ENCODE data around the gene GDPD3.

The GDPD3 gene

DNA sequence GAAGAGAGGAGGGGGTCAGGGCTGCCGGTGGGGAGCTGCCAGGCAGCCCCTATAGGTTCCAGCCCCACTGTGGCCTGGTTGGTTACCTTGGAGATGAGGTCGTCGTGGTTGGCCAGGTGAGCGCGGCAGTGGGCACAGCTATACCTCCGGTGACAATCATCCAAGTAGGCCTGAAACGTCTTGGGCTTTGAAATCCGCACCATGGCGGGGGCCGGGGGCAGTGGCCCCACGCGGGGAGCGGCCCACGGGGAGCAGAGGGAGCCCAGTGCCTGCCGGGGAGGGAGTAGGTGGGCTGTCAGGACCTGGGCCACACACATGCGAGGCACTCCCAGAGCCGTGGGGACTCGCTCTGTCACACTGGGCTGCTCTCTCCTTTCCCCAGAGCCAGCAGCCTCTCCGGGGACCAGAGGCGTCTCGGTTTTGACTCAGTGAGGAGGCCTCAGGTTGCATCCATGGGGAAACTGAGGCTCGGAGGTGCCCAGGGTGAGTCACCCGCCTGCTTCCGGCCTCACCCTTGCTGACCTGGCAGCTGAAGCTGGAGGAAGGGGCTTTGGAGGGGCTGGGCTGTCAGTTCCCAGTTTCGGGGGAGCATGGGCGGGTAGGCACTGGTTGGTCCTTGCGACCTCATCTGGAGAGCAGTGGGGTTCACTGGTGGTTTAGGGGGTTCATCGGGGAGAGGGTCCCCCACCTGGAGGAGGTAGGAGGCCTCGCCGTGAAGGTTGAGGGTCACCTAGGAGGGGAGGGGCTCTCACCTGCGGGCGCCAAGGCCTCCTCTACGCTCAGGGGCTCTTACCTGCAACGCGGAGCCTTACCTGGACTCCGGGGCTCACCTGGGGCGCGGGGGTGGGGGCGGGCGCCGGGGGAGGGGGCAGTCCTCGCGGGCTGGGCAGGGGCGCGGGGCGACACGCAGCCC lies 17.9 kb downstream of the GDPD3 start:
- Mint-ChIP-seq H3K36me3 (peaks cover 51% of the 10 kb centered on the region), H3K4me1 (peaks cover 49% of the 10 kb centered on the region), H3K9me3 (peaks cover 28% of the 10 kb centered on the region), H3K4me3 (peak overlapping the region; percentile 89), H3K27ac (peak overlapping the region; percentile 93), H3K27me3 (no peaks in the 10 kb centered on the region)
- CTCF ChIA-PET, result interaction anchor here (2.3 to 5.2 kb wide), 2 partner anchors 16 to 47 kb away, joined by 6 to 54 read pairs; partner anchors contain the start of gene PPP4C
- peak; percentile 43 for DNase-seq

DNA sequence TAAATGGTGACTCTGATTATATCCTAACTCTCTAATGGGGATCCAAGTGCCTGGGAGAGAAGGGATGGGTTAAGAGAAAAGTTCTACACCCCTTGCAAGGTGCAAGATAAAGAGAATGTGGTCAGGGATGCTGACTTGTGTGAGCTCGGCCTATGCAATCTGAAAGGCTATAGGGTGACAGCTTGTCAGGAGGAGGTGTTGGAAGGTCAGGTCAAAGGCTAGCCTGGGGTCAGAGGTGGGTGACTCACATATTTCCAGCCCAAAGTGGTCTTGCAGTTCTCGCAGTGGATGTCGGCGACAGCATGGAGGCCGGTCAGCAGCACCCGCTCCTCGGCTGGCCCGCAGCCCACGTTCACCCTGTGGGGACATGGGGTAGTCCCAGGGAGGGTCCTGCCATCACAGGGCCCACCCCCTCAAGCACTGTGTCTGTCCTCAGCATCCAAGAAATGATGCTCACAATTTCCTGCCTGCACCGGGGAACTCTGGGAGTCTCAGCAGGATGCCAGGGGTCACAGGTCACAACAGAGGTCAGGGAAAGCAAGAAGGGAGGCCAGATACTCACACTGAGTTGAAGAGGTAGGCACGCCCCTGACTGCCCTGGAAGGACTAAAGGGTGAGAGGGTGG lies 18.7 kb downstream of the GDPD3 start:
- H3K4me3 Mint-ChIP-seq, result peak overlapping the region; percentile 89
- DNase-seq, result no peak
- H3K9me3 Mint-ChIP-seq, result peaks cover 28% of the 10 kb centered on the region
- H3K27me3 Mint-ChIP-seq, result no peaks in the 10 kb centered on the region
- H3K4me1 Mint-ChIP-seq, result peaks cover 57% of the 10 kb centered on the region
- peak overlapping the region; percentile 93 for H3K27ac Mint-ChIP-seq
- H3K36me3 Mint-ChIP-seq, result peaks cover 51% of the 10 kb centered on the region
- CTCF ChIA-PET, result interaction anchor here (2.3 to 5.2 kb wide), 2 partner anchors 15 to 48 kb away, joined by 6 to 54 read pairs; partner anchors contain the start of gene PPP4C

DNA sequence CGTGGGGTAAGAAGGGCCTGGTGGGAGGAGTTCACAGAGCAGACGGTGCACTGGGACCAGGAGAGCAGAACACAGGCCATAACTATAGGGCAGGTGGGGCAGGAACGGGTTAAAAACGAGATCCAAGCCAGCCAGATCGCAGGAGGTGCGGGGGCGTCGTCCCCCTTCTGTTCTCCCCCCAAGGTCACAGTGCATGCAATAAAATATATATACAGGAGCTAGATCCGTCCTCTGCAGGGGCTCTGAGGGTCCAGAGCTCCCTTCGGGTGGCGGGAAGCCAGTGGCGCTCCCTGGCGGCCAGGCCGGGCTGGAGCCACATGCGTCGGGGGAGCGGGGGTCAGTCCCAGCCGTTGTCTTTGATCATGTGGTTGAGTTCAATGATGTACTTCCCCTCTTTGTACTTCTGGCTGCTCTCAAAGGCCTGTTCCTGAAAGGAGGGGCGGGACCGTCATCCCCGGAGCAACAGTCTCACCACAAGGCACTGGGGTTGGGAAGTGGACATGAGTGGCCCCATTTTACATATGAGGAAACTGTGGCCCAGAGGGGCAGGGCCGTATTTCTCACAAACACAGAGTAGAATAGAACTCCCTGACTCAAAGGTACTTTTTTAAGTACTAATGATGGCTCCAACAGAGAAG lies 20.8 kb downstream of the GDPD3 start:
- Mint-ChIP-seq H3K27me3 (no peaks in the 10 kb centered on the region), H3K27ac (peak overlapping the region; percentile 94), H3K4me1 (peaks cover 69% of the 10 kb centered on the region), H3K36me3 (peaks cover 40% of the 10 kb centered on the region), H3K9me3 (peaks cover 11% of the 10 kb centered on the region), H3K4me3 (peak overlapping the region; percentile 80)
- CTCF ChIA-PET, result interaction anchor here (0.7 to 5.2 kb wide), 24 partner anchors 10 to 558 kb away, joined by 3 to 54 read pairs (median 5); partner anchors contain the start of genes ALDOA, CORO1A, DCTPP1 and GDPD3
- peak; percentile 74 for DNase-seq

DNA sequence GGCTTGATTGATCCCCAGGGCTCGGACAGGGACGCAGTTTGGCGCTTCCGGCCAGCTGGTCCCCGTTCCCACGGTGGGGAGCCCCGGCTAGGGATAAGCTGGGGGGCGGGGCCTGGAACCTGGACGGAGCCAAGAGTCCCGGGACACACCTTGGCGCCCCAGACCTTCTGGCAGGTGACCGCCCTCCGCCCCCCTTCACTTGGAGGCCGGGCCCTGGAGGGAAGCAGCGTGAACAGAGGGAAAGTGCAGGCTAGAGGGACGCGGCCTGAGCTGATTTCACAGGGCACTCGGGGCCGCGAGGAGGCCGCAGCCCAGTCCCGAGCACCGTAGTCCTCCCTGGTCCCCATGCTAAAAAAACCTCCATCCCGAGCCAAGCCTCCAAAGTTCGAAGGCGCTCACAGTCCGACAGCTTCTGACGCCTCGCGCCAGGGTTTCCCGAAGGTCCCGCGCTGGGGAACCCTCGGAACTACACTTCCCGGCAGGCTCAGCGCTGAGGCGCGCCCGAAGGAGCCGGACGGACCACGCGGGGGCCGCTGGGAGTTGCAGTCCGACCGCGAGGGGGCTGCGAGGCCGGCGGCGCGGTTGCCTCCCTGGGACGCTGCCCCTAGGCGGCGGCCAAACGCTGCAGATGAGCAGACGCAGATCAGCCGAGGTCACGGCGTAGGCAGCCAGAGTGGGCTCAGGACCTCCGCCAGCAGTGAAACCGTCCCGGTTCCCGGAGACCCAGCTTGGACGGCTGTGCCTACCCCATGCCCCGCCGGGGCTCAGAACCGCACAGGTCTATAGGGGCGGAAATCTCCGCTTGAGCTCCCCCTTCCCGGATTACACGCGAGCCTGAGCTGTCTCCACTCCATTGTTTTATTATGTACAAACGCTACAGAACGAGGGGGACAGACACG lies 21.6 kb downstream of the GDPD3 start, which contains the start of gene TBX6:
Gene TBX6 (minus strand): TSS at position 451 of the 899 bp plus-strand sequence. CDS start 731 bp downstream, outside the sequence.
- Mint-ChIP-seq H3K27ac (peak within 1 kb of the TSS; percentile 94), H3K36me3 (peaks cover 40% of the 10 kb centered on the region), H3K4me1 (peaks cover 66% of the 10 kb centered on the region), H3K27me3 (no peaks in the 10 kb centered on the region), H3K9me3 (peaks cover 4% of the 10 kb centered on the region), H3K4me3 (peak within 1 kb of the TSS; percentile 80)
- peak; percentile 95 for DNase-seq
- CTCF ChIA-PET, result interaction anchor here (0.7 to 5.2 kb wide), 26 partner anchors 11 to 559 kb away, joined by 3 to 54 read pairs (median 4); partner anchors contain the start of genes ALDOA, CORO1A, DCTPP1 and GDPD3

DNA sequence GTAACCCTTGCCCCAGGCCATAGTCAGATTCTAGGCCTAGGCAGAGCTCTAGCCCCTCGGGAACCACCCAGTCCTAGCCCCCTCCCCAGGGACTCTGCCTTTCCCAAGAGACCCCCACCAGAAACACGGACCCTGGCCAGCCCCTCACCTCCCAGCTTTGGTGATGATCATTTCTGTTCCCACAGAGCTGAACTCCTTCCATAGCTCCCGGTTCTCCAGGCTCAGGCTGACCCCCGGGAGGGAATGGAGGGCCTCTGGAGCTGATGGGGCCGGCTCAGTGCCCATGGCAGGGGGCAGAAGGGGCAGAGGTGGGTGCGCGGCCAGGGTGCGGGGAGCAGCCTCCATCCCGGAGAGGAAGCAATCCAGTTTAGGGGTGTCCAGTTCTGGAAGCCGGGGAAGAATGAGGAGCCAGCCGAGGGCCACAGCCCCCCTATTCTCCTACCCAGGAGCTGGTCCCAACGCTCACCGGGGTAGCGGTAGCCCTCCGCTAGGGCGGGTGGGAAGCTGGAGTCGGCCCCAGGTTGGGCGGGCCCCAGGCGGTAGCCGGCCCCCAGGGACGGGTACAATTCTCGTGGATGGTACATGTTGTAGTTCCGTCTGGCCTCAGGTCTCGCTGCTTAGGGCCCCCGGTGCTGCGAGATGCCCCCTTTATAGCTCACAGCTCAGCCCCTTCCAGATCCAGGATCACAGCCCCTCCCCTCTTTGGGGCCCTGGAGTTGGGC lies 22.6 kb downstream of the GDPD3 start:
- peaks cover 39% of the 10 kb centered on the region for H3K36me3 Mint-ChIP-seq
- no peaks in the 10 kb centered on the region for H3K9me3 Mint-ChIP-seq
- H3K4me1 Mint-ChIP-seq, result peaks cover 61% of the 10 kb centered on the region
- no peaks in the 10 kb centered on the region for H3K27me3 Mint-ChIP-seq
- peak overlapping the region; percentile 87 for H3K27ac Mint-ChIP-seq
- CTCF ChIA-PET, result interaction anchor here (0.8 to 5.2 kb wide), 15 partner anchors 11 to 321 kb away, joined by 3 to 54 read pairs (median 7); partner anchors contain the start of genes ALDOA and PPP4C
- peak overlapping the region; percentile 56 for H3K4me3 Mint-ChIP-seq
- DNase-seq, result no peak

DNA sequence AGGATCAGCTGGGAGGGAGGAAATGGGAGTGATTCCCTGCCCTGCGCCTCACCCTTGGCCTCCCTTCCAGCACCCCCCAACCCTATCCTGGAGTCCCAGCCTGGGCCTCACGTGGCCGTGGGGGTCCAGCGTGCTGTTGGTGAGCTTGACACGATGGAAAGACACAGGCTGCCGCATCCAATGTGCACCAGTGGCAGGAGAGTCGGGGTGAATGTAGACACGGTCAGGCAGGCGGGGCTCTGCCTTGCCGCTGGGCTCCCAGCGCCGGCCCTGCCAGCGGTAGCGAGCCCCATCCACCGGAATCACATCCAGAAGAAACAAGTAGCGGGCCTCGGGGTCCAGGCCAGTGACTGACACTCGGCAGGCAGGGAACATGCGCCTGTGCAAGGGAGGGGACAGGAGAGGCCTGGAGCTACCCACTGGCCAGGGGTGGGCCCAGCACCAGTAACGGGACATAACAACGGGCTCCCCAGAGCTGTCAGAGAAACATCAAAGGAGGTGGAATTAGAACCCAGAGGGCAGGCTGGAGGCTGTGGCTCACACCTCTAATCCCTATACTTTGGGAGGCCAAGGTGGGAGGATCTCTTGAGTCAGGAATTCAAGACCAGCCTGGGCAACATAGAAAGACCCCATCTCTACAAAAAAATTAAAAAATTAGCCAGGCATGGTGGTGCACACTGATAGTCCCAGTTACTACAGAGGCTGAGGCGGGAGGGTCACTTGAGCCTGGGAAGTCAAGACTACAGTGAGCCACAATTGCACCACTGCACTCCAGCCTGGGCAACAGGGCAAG lies 24.3 kb downstream of the GDPD3 start:
- Mint-ChIP-seq H3K27me3 (no peaks in the 10 kb centered on the region), H3K4me1 (peaks cover 55% of the 10 kb centered on the region), H3K4me3 (no peak overlapping the region), H3K9me3 (no peaks in the 10 kb centered on the region), H3K36me3 (peaks cover 29% of the 10 kb centered on the region), H3K27ac (peak overlapping the region; percentile 87)
- DNase-seq, result no peak
- CTCF ChIA-PET, result interaction anchor here (1.2 to 2.0 kb wide), 3 partner anchors 10 to 323 kb away, joined by 3 to 7 read pairs (median 5); no protein-coding TSS in a partner anchor

DNA sequence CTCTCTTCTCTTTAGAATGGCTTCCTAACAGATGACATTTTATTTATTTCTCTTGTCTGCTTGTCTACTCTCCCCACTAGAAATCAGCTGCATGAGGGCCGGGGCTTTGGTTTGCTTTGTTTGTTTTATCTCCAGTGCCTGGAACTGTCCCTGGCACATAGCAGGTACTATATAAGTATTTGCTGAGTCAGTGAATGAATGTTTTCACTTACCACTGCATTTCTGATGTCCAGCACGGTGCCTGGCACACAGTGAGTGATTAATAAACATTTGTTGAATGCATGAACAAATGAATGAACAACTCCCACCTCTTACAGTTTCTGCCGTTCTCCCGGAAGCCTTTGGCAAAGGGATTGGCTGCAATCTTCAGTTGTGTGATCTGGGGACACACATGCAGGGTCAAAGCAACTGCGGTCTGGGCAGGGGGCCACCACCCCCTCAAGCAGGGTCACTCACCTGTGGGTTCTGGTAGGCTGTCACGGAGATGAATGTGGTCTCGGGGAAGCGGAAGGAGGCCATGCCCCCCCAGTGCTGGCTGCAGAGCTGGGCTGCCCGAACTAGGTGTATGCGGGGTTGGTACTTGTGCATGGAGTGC lies 25.0 kb downstream of the GDPD3 start:
- DNase-seq, result no peak
- no peaks in the 10 kb centered on the region for H3K27me3 Mint-ChIP-seq
- peak overlapping the region; percentile 67 for H3K27ac Mint-ChIP-seq
- H3K36me3 Mint-ChIP-seq, result peaks cover 30% of the 10 kb centered on the region
- H3K4me3 Mint-ChIP-seq, result no peak overlapping the region
- H3K4me1 Mint-ChIP-seq, result peaks cover 53% of the 10 kb centered on the region
- no peaks in the 10 kb centered on the region for H3K9me3 Mint-ChIP-seq
- CTCF ChIA-PET, result interaction anchor here (2.0 kb wide), 1 partner anchor 9 kb away, joined by 5 read pairs; no protein-coding TSS in a partner anchor

DNA sequence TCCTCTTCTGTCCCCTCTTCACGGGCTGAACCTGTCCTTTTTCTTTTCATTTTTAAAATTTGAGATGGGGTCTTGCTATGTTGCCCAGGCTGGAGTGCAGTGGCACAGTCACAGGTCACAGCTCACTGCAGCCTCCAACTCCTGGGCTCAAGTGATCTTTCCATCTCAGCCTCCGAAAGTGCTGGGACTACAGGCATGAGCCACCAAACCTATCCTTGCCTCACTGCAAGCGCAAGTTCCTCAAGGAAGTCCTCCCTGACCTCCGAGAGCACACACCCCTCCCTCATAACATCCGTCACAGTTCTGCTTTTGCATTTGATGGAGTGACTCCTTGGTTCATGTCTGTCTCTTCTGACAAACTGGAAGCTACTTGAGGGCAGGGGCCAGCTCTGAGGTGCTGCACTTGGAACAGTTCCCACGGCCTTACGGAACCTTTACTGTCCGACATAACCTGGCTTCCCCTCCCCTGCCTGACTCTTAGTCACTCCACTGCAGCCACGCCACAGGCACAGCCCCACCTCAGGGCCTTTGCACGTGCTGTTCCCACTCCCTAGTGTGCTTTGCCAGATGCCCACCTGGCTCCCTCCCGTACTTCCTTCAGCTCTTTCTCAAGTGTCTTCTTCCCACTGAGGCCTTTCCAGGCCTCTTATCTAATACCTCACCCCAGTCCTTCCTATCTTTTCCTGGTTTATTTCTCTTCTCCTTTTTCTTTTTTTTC lies 26.0 kb downstream of the GDPD3 start:
- DNase-seq, result no peak
- Mint-ChIP-seq H3K27me3 (no peaks in the 10 kb centered on the region), H3K4me3 (no peak overlapping the region), H3K4me1 (peaks cover 45% of the 10 kb centered on the region), H3K27ac (peak overlapping the region; percentile 60), H3K36me3 (peaks cover 34% of the 10 kb centered on the region), H3K9me3 (no peaks in the 10 kb centered on the region)
- CTCF ChIA-PET, result interaction anchor here (1.0 to 2.0 kb wide), 2 partner anchors 8 to 18 kb away, joined by 3 to 5 read pairs; no protein-coding TSS in a partner anchor

DNA sequence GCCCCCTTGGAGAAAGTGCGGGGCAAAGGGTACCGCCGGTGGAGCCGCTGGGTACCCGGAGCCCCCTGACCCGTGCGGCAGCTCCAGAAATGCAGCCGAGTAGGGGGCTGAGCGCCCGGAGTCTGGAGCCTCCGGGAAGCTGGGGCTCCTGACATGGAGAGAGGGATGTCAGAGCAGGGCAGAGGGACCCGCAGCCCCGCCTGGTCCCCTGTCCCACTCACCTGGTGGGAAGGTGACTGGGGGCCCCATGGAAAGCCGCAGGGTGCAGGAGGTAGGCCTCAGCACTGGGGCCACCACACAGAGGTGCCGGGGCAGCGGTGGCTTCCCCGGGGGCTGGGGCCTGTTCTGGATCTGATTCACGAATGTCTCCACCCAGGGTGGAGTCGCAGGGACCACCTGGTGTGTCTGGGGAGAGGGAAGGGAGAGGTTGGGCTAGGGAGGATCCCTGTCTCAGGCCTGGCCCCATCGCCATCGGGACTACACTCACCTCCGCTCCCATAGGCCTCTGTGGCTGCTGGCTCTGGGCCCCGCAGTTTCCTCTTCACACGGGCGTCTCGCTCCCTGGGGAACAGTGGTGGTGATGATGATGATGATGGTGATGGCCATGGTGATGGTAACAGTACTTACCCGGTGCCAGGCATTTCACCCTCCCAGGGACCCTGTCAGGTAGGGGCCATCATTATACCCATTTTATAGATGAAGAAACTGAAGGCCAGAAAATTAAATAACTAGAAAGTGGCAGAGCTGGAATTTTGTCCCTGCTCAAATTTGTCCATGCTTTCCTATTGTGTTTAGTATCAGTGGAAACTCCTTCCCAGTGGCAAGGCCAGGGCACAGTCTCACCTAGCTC lies 26.8 kb downstream of the GDPD3 start:
- no peaks in the 10 kb centered on the region for H3K9me3 Mint-ChIP-seq
- H3K27me3 Mint-ChIP-seq, result no peaks in the 10 kb centered on the region
- H3K4me3 Mint-ChIP-seq, result no peak overlapping the region
- no peak for DNase-seq
- peaks cover 37% of the 10 kb centered on the region for H3K4me1 Mint-ChIP-seq
- H3K36me3 Mint-ChIP-seq, result peaks cover 40% of the 10 kb centered on the region
- no peak overlapping the region for H3K27ac Mint-ChIP-seq
- CTCF ChIA-PET, result interaction anchor here (1.0 kb wide), 1 partner anchor 17 kb away, joined by 3 read pairs; no protein-coding TSS in a partner anchor

DNA sequence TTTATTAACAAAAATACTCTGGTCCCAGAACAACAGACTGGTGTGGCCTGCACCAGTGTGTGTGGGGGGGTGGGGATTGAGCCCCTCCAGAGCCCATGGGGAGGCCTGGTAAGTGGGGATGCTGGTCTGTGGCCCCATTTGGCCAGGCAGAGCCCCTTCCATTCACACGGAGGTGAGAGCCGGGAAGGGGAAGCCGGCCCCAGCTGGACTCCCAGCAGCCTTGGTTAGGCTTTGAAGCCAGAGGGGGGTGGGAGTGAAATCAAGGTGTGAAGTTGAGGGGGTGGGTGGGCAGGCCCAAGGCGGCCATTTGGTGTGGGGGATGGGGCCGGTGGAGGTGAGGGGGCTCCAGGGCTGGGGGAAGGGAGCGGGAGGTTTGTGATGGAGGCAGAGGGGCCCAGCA lies 27.5 kb downstream of the GDPD3 start:
- H3K9me3 Mint-ChIP-seq, result no peaks in the 10 kb centered on the region
- CTCF ChIA-PET, result no interaction called here

More for the DNA sequence above, 27.5 kb downstream of the GDPD3 start:
- no peaks in the 10 kb centered on the region for H3K27me3 Mint-ChIP-seq
- H3K27ac Mint-ChIP-seq, result no peak overlapping the region
- peaks cover 46% of the 10 kb centered on the region for H3K36me3 Mint-ChIP-seq
- no peak overlapping the region for H3K4me3 Mint-ChIP-seq
- peaks cover 34% of the 10 kb centered on the region for H3K4me1 Mint-ChIP-seq
- no peak for DNase-seq

All from activated naive CD4-positive, alpha-beta T cell treated with anti-CD3 and anti-CD28 coated beads, Interleukin-2, amount 10 ng/mL, durations not matched to agents 7 days and 5 days (primary cell).